ENCODE results near the gene TRIM59.
"Not testable (repeated sequence)": the region's sequence is repeated elsewhere in the genome, so short reads cannot be mapped to it uniquely, and the experiment has no call there.

The TRIM59 gene

GRCh38 chr3:160455846-160456245, 6.3 kb upstream of the TRIM59 start:
- DNase-seq (ENCODE audit: low spot score), result no peak

- DNase-seq (ENCODE audit: low spot score), result no peak
These were observed 5.4 kb upstream of the TRIM59 start for GRCh38 chr3:160454995-160455394.

GRCh38 chr3:160452251-160452650, 2.7 kb upstream of the TRIM59 start:
- DNase-seq (ENCODE audit: low spot score), result not testable (repeated sequence)

- no peak for DNase-seq (ENCODE audit: low spot score)
These were observed 2.0 kb upstream of the TRIM59 start for GRCh38 chr3:160451602-160452001.

- no peak for DNase-seq (ENCODE audit: low spot score)
These were observed 1.3 kb upstream of the TRIM59 start for GRCh38 chr3:160450846-160451245.

GRCh38 chr3:160448845-160449635, 546 bp downstream of the TRIM59 start:
- DNase-seq (ENCODE audit: low spot score), result peak; percentile 61

- peak; percentile 76 for DNase-seq (ENCODE audit: low spot score)
These were observed 2.0 kb downstream of the TRIM59 start for GRCh38 chr3:160447544-160447943.

- DNase-seq (ENCODE audit: low spot score), result no peak
These were observed 3.0 kb downstream of the TRIM59 start for GRCh38 chr3:160446522-160447056.

- DNase-seq (ENCODE audit: low spot score), result peak; percentile 55
These were observed 3.7 kb downstream of the TRIM59 start for GRCh38 chr3:160445854-160446253.

- DNase-seq (ENCODE audit: low spot score), result peak; percentile 44
These were observed 5.2 kb downstream of the TRIM59 start for GRCh38 chr3:160444411-160444810.

- no peak for DNase-seq (ENCODE audit: low spot score)
These were observed 8.9 kb downstream of the TRIM59 start for GRCh38 chr3:160440687-160441086.

GRCh38 chr3:160437083-160437455, 12.5 kb downstream of the TRIM59 start:
- no peak for DNase-seq (ENCODE audit: low spot score)

- no peak for DNase-seq (ENCODE audit: low spot score)
These were observed 13.8 kb downstream of the TRIM59 start for GRCh38 chr3:160435747-160436146.

GRCh38 chr3:160435095-160435494, 14.5 kb downstream of the TRIM59 start:
- DNase-seq (ENCODE audit: low spot score), result no peak

- DNase-seq (ENCODE audit: low spot score), result no peak
These were observed 15.5 kb downstream of the TRIM59 start for GRCh38 chr3:160434071-160434470.

GRCh38 chr3:160427832-160428424, 21.7 kb downstream of the TRIM59 start:
- DNase-seq (ENCODE audit: low spot score), result no peak

GRCh38 chr3:160417311-160417710, 32.3 kb downstream of the TRIM59 start:
- no peak for DNase-seq (ENCODE audit: low spot score)

- peak; percentile 86 for DNase-seq (ENCODE audit: low spot score)
These were observed 35.9 kb downstream of the TRIM59 start for GRCh38 chr3:160413613-160414248.

GRCh38 chr3:160412477-160412876, 37.1 kb downstream of the TRIM59 start:
- DNase-seq (ENCODE audit: low spot score), result no peak

GRCh38 chr3:160409812-160410610, 39.6 kb downstream of the TRIM59 start:
- DNase-seq (ENCODE audit: low spot score), result no peak

GRCh38 chr3:160403796-160404470, 45.7 kb downstream of the TRIM59 start:
- DNase-seq (ENCODE audit: low spot score), result peak; percentile 20

Measured in hematopoietic multipotent progenitor cell treated with erythropoietin and hydrocortisone succinate and interleukin-3 and kit ligand, for 17 days (in vitro differentiated cells).